WTC11 (cell line): ENCODE results near the gene NUCB2. TPM values are rescaled to one million over a fixed set of nuclear protein-coding genes. Genes with fewer than 3 reads are reported as not detected.
"Not testable (repeated sequence)": the region's sequence is repeated elsewhere in the genome, so short reads cannot be mapped to it uniquely, and the experiment has no call there.

Source experiments
- ATAC-seq: fragments of 200-7000 bp; cut with Tn5 transposase; 2 replicates; pipeline ENCODE4 v1.10.0; 2021; ENCODE audit warnings: mild to moderate bottlenecking, moderate library complexity
- CTCF ChIA-PET: fragments of 300-600 bp; sonication (Branson Sonifier 250); formaldehyde crosslinking; loops from one replicate; lab custom pipeline; 2021; ENCODE audit warnings: antibody characterized with exemption; lab: Charles Lee
- POLR2A ChIA-PET: fragments of 350-600 bp; sonication (Branson Sonifier 250); formaldehyde crosslinking; loops from one replicate; lab custom pipeline; 2021; ENCODE audit warnings: antibody characterized with exemption; lab: Charles Lee
- DNase-seq: peaks from one replicate; pipeline ENCODE4 v3.0.0; 2021; ENCODE audit warnings: low spot score
- H3K27ac Mint-ChIP-seq: 2 replicates; pipeline ENCODE4 v1.8.0; 2021; ENCODE audit warnings: mixed read lengths
- H3K27me3 Mint-ChIP-seq: 2 replicates; pipeline ENCODE4 v1.8.0; 2021; ENCODE audit warnings: low read depth, mild to moderate bottlenecking, moderate library complexity, mixed read lengths
- H3K36me3 Mint-ChIP-seq: 2 replicates; pipeline ENCODE4 v1.8.0; 2021; ENCODE audit warnings: mixed read lengths
- H3K4me1 Mint-ChIP-seq: 2 replicates; pipeline ENCODE4 v1.8.0; 2022; ENCODE audit warnings: mixed read lengths
- H3K4me3 Mint-ChIP-seq: 2 replicates; pipeline ENCODE4 v1.8.0; 2021; ENCODE audit warnings: mild to moderate bottlenecking, moderate library complexity, mixed read lengths
- H3K9me3 Mint-ChIP-seq: 2 replicates; pipeline ENCODE4 v1.8.0; 2021; ENCODE audit warnings: mixed read lengths
- ARID4B ChIP-seq: sonication (generic); formaldehyde crosslinking; IDR thresholded peaks from 2 replicates; pipeline ENCODE4 v1.8.0; 2023; ENCODE audit warnings: missing genetic modification reagents, mild to moderate bottlenecking, borderline replicate concordance
- ATF1 ChIP-seq: sonication (generic); formaldehyde crosslinking; IDR thresholded peaks from 2 replicates; pipeline ENCODE4 v1.8.1; 2023; ENCODE audit warnings: mild to moderate bottlenecking, moderate library complexity, missing genetic modification reagents
- E2F4 ChIP-seq: sonication (generic); formaldehyde crosslinking; IDR thresholded peaks from 2 replicates; pipeline ENCODE4 v1.8.1; 2022; ENCODE audit warnings: low read depth, mild to moderate bottlenecking, moderate library complexity, missing genetic modification reagents, borderline replicate concordance
- HMGA2 ChIP-seq: fragments of 250-450 bp; sonication (Bioruptor Pico); IDR thresholded peaks from 2 replicates; pipeline ENCODE4 v1.4.0; 2021; ENCODE audit warnings: mild to moderate bottlenecking, moderate library complexity
- IRF1 ChIP-seq: sonication (generic); formaldehyde crosslinking; IDR thresholded peaks from 2 replicates; pipeline ENCODE4 v1.8.0; 2023; ENCODE audit warnings: missing genetic modification reagents
- NR2C2 ChIP-seq: sonication (generic); formaldehyde crosslinking; IDR thresholded peaks from 2 replicates; pipeline ENCODE4 v1.8.0; 2022; ENCODE audit warnings: mild to moderate bottlenecking, missing genetic modification reagents
- OVOL2 ChIP-seq: fragments of 250-450 bp; sonication (Bioruptor Pico); IDR thresholded peaks from 2 replicates; pipeline ENCODE4 v1.9.0; 2021; ENCODE audit warnings: mild to moderate bottlenecking, borderline replicate concordance
- RELA ChIP-seq: sonication (generic); formaldehyde crosslinking; IDR thresholded peaks from 2 replicates; pipeline ENCODE4 v1.8.1; 2022; ENCODE audit warnings: missing genetic modification reagents, mild to moderate bottlenecking, borderline replicate concordance
- TCF7 ChIP-seq: sonication (generic); formaldehyde crosslinking; IDR thresholded peaks from 2 replicates; pipeline ENCODE4 v1.8.0; 2022; ENCODE audit warnings: mild to moderate bottlenecking, low read depth, missing genetic modification reagents, moderate library complexity
- ZBTB43 ChIP-seq: sonication (generic); formaldehyde crosslinking; IDR thresholded peaks from 2 replicates; pipeline ENCODE4 v1.8.1; 2023; ENCODE audit warnings: mild to moderate bottlenecking, missing genetic modification reagents
- ZNF263 ChIP-seq: sonication (generic); formaldehyde crosslinking; IDR thresholded peaks from 2 replicates; pipeline ENCODE4 v1.8.1; 2022; ENCODE audit warnings: low read depth, mild to moderate bottlenecking, moderate library complexity, missing genetic modification reagents
- total RNA-seq: library from RNA; stranded (reverse); gene quantifications from 3 replicates; pipeline ENCODE4 v1.2.3, GENCODE V29; 2021
- TF ChIP-seq, protein P1 (sequence below): sonication (generic); formaldehyde crosslinking; IDR thresholded peaks from 2 replicates; pipeline ENCODE4 v1.8.0; 2023; ENCODE audit warnings: mild to moderate bottlenecking, missing genetic modification reagents
- TF ChIP-seq, protein P2 (sequence below): sonication (generic); formaldehyde crosslinking; IDR thresholded peaks from 2 replicates; pipeline ENCODE4 v1.8.1; 2023; ENCODE audit warnings: mild to moderate bottlenecking, missing genetic modification reagents
- TF ChIP-seq, protein P3 (sequence below): sonication (generic); formaldehyde crosslinking; IDR thresholded peaks from 2 replicates; pipeline ENCODE4 v1.8.0; 2022; ENCODE audit warnings: mild to moderate bottlenecking, missing genetic modification reagents
- TF ChIP-seq, protein P4 (sequence below): sonication (generic); formaldehyde crosslinking; IDR thresholded peaks from 2 replicates; pipeline ENCODE4 v1.8.0; 2022; ENCODE audit warnings: mild to moderate bottlenecking, missing genetic modification reagents

NUCB2 gene
- total RNA-seq, 1 experiment from 2014 or later, result 16.1 TPM

- TF ChIP-seq ARID4B (CRISPR knock-in tag) (no peak), E2F4 (CRISPR knock-in tag) (no peak), HMGA2 (no peak), ZBTB43 (CRISPR knock-in tag) (no peak)
- TF ChIP-seq, protein P1, sequence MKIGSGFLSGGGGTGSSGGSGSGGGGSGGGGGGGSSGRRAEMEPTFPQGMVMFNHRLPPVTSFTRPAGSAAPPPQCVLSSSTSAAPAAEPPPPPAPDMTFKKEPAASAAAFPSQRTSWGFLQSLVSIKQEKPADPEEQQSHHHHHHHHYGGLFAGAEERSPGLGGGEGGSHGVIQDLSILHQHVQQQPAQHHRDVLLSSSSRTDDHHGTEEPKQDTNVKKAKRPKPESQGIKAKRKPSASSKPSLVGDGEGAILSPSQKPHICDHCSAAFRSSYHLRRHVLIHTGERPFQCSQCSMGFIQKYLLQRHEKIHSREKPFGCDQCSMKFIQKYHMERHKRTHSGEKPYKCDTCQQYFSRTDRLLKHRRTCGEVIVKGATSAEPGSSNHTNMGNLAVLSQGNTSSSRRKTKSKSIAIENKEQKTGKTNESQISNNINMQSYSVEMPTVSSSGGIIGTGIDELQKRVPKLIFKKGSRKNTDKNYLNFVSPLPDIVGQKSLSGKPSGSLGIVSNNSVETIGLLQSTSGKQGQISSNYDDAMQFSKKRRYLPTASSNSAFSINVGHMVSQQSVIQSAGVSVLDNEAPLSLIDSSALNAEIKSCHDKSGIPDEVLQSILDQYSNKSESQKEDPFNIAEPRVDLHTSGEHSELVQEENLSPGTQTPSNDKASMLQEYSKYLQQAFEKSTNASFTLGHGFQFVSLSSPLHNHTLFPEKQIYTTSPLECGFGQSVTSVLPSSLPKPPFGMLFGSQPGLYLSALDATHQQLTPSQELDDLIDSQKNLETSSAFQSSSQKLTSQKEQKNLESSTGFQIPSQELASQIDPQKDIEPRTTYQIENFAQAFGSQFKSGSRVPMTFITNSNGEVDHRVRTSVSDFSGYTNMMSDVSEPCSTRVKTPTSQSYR, result no peak
- TF ChIP-seq, protein P2, sequence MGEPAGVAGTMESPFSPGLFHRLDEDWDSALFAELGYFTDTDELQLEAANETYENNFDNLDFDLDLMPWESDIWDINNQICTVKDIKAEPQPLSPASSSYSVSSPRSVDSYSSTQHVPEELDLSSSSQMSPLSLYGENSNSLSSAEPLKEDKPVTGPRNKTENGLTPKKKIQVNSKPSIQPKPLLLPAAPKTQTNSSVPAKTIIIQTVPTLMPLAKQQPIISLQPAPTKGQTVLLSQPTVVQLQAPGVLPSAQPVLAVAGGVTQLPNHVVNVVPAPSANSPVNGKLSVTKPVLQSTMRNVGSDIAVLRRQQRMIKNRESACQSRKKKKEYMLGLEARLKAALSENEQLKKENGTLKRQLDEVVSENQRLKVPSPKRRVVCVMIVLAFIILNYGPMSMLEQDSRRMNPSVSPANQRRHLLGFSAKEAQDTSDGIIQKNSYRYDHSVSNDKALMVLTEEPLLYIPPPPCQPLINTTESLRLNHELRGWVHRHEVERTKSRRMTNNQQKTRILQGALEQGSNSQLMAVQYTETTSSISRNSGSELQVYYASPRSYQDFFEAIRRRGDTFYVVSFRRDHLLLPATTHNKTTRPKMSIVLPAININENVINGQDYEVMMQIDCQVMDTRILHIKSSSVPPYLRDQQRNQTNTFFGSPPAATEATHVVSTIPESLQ (CRISPR knock-in tag), result no peak
- TF ChIP-seq, protein P3, sequence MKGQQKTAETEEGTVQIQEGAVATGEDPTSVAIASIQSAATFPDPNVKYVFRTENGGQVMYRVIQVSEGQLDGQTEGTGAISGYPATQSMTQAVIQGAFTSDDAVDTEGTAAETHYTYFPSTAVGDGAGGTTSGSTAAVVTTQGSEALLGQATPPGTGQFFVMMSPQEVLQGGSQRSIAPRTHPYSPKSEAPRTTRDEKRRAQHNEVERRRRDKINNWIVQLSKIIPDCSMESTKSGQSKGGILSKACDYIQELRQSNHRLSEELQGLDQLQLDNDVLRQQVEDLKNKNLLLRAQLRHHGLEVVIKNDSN (CRISPR knock-in tag), result no peak
These were observed 38.2 kb upstream of the NUCB2 start (continued) for GRCh38 chr11:17238377-17238776.

DNA sequence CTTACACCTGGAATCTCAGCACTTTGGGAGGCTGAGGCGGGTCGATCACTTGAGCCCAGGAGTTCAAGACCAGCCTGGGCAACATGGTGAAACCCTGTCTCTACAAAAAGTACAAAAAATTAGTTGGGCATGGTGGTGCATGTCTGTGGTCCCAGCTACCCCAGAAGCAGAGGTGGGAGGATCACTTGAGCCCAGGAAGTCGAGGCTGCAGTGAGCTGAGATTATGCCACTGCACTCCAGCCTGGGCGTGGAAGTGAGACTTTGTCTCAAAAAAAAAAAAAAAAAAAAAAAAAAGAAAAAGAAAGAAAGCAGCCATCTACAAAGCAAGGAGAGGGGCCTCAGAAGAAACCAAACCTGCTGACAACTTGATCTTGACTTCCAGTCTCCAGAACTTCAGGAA, 36.6 kb upstream of the NUCB2 start:
- H3K27ac Mint-ChIP-seq, H3K9me3 Mint-ChIP-seq, ATAC-seq, DNase-seq, POLR2A ChIA-PET, H3K27me3 Mint-ChIP-seq, H3K4me1 Mint-ChIP-seq, H3K4me3 Mint-ChIP-seq, CTCF ChIA-PET, H3K36me3 Mint-ChIP-seq: not testable (repeated sequence)

GRCh38 chr11:17240780-17241179, 35.8 kb upstream of the NUCB2 start:
- H3K9me3 Mint-ChIP-seq, result 0 out of 2 replicates have a peak, but pooled peaks cover 3% of the 10 kb centered on the region
- POLR2A ChIA-PET, result no interaction called here
- CTCF ChIA-PET, result interaction anchor here (0.6 kb wide), 1 partner anchor 18 kb away, joined by 4 read pairs; no protein-coding TSS in a partner anchor
- no peaks in the 10 kb centered on the region for H3K36me3 Mint-ChIP-seq
- H3K27me3 Mint-ChIP-seq, result peaks cover 3% of the 10 kb centered on the region; the same call in 1 of the 2 replicates
- no peak for DNase-seq
- H3K27ac Mint-ChIP-seq, result no peak overlapping the region
- ATAC-seq, result no peak
- no peaks in the 10 kb centered on the region for H3K4me1 Mint-ChIP-seq
- H3K4me3 Mint-ChIP-seq, result no peak overlapping the region
- TF ChIP-seq RELA (CRISPR knock-in tag), result no peak
- no peak for TF ChIP-seq IRF1 (CRISPR knock-in tag)
- TF ChIP-seq OVOL2, result no peak
- TF ChIP-seq TCF7 (CRISPR knock-in tag), result no peak
- TF ChIP-seq ZNF263 (CRISPR knock-in tag), result no peak
- no peak for TF ChIP-seq ATF1 (CRISPR knock-in tag)
- TF ChIP-seq NR2C2 (CRISPR knock-in tag), result no peak
- TF ChIP-seq, protein P4, sequence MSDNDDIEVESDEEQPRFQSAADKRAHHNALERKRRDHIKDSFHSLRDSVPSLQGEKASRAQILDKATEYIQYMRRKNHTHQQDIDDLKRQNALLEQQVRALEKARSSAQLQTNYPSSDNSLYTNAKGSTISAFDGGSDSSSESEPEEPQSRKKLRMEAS (CRISPR knock-in tag), result no peak
- TF ChIP-seq, protein P3 (CRISPR knock-in tag), result no peak
